Subcutaneous adipose tissue (tissue), 4 donors: ENCODE results near the gene TSPAN13. TPM values are rescaled to one million over a fixed set of nuclear protein-coding genes. Genes with fewer than 3 reads are reported as not detected.

ENCODE experiments used
- CTCF ChIP-seq: fragments of 450-650 bp; IDR thresholded peaks from one replicate; pipeline ENCODE4 v1.5.1; 2016; ENCODE audit warnings: low read depth, mild to moderate bottlenecking, control low read depth, antibody characterized with exemption, moderate library complexity
- total RNA-seq, 4 donors: library from RNA; depleted of rRNA; stranded (reverse); fragments of >200 nt; gene quantifications; one replicate each; pipeline ENCODE4 v1.1.0, GENCODE V29; 2016

TSPAN13 gene
- total RNA-seq, 4 donors from 2014 or later: 9.9 to 68.9 (median 39.5) TPM

- no peak for TF ChIP-seq CTCF
Measured at GRCh38 chr7:16811551-16811950, 58.0 kb downstream of the TSPAN13 start.

- TF ChIP-seq CTCF: no peak
Measured at GRCh38 chr7:16812542-16813231, 59.1 kb downstream of the TSPAN13 start.

GRCh38 chr7:16813232-16813616 is 59.7 kb downstream of the TSPAN13 start:
- no peak for TF ChIP-seq CTCF

- TF ChIP-seq CTCF: no peak
Measured at GRCh38 chr7:16815001-16815400, 61.4 kb downstream of the TSPAN13 start.

- no peak for TF ChIP-seq CTCF
Measured at GRCh38 chr7:16816824-16817223, 63.3 kb downstream of the TSPAN13 start.

GRCh38 chr7:16817536-16817935 is 64.0 kb downstream of the TSPAN13 start:
- no peak for TF ChIP-seq CTCF

- TF ChIP-seq CTCF: no peak
Measured at GRCh38 chr7:16818732-16819131, 65.2 kb downstream of the TSPAN13 start.
